Frontal cortex (tissue), 4 donors: ENCODE results near the gene ARHGEF16. TPM values are rescaled to one million over a fixed set of nuclear protein-coding genes. Genes with fewer than 3 reads are reported as not detected.

Source experiments
- DNase-seq, 2 donors: peaks; one replicate each; pipeline ENCODE4 v3.0.0; 2012; ENCODE audit warnings: low spot score in 2 of 2
- FAIRE-seq: peaks from 2 replicates; lab custom pipeline; 2012; peaks lifted over from hg19 to GRCh38; lab: Jason Lieb, UNC
- total RNA-seq: library from RNA; depleted of rRNA; stranded (reverse); fragments of >200 nt; gene quantifications from one replicate; pipeline ENCODE4 v1.2.3, GENCODE V29; 2014
- donor health status: control.
- donor health status: control.
- donor health status: control.

Gene ARHGEF16
- total RNA-seq, 1 donor from 2014 or later: not detected

GRCh38 chr1:3476666-3477065 is 22.2 kb downstream of the ARHGEF16 start:
- no peak for DNase-seq
- no peak for FAIRE-seq

- FAIRE-seq (no peak), DNase-seq (peak in 1 of 2 donors; percentile 57)
Measured at GRCh38 chr1:3477241-3477995, 23.0 kb downstream of the ARHGEF16 start.

- no peak for FAIRE-seq
Measured at GRCh38 chr1:3478187-3478586, 23.7 kb downstream of the ARHGEF16 start.

GRCh38 chr1:3479511-3480368 is 25.3 kb downstream of the ARHGEF16 start:
- no peak for DNase-seq
- FAIRE-seq: no peak

More at GRCh38 chr1:3478187-3478586, 23.7 kb downstream of the ARHGEF16 start:
- DNase-seq: no peak

- DNase-seq (no peak), FAIRE-seq (no peak)
Measured at GRCh38 chr1:3480369-3480719, 25.9 kb downstream of the ARHGEF16 start.

- FAIRE-seq (no peak), DNase-seq (no peak)
Measured at GRCh38 chr1:3481046-3481445, 26.6 kb downstream of the ARHGEF16 start.

GRCh38 chr1:3481836-3482375 is 27.4 kb downstream of the ARHGEF16 start:
- FAIRE-seq: no peak
- no peak for DNase-seq

GRCh38 chr1:3482378-3482849 is 27.9 kb downstream of the ARHGEF16 start:
- DNase-seq: no peak
- no peak for FAIRE-seq

GRCh38 chr1:3483380-3483779 is 28.9 kb downstream of the ARHGEF16 start:
- DNase-seq: no peak
- FAIRE-seq: no peak

- no peak for FAIRE-seq
- peak; percentile 64 to 81 for DNase-seq
Measured at GRCh38 chr1:3483801-3484444, 29.5 kb downstream of the ARHGEF16 start.

GRCh38 chr1:3485016-3485415 is 30.6 kb downstream of the ARHGEF16 start:
- no peak for DNase-seq
- no peak for FAIRE-seq

- no peak for FAIRE-seq
- no peak for DNase-seq
Measured at GRCh38 chr1:3488432-3488831, 34.0 kb downstream of the ARHGEF16 start.

GRCh38 chr1:3490046-3490745 is 35.7 kb downstream of the ARHGEF16 start:
- DNase-seq (no peak), FAIRE-seq (no peak)

- DNase-seq: peak; percentile 86 to 93
- FAIRE-seq: no peak
Measured at GRCh38 chr1:3491291-3492246, 37.1 kb downstream of the ARHGEF16 start.

GRCh38 chr1:3492545-3493246 is 38.2 kb downstream of the ARHGEF16 start:
- no peak for DNase-seq
- FAIRE-seq: no peak

- no peak for FAIRE-seq
- DNase-seq: no peak
Measured at GRCh38 chr1:3494321-3495308, 40.1 kb downstream of the ARHGEF16 start.
